Right hindlimb (tissue), 1 donor: ENCODE data around the gene NFIB.

ENCODE experiments used
- DNase-seq: peaks from one replicate; pipeline ENCODE4 v3.0.0-alpha.2; 2018

NFIB gene

DNA sequence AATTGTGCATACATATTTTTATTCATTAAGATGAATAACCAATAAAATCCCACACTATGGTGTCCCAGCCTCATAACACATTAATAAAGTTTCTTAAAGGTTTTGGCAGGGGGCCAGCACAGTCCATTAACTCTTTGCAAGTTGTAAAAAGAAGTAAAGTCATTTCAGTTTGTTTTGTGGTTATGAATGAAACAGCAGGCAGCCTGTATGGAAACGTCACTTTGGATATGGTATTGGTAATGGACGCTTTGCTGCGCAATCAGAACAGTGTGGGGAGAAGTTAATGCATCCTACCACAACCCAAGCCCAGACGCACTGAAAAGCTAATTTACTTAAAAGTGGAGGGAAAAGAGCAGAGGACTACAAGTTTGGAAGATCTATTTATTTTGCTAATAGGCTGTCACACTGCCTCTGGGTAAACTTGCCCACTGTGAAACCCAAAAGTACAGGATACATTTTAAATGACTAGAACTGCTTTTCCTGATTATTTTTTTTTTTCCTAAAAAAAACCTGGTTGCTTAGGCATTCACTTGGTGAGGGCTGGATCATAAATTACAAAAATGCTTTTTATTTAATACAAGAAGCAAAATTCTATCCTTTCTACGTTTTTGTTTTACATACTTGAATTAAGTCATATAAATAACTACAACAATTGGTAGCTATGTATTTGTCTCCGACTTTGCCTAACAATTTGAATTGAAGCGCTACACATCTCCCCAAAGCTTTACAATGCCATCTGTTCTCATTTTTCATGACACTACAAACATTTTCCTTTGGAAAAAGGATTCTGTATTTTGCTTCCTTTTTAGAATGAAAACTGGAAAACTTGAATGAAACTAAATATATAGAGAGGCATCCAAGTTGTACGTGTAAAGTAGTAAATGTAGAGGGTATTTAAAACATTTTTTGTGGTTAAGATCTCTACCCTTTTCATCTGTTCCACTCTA, 104.3 kb downstream of the NFIB start:
- no peak for DNase-seq

DNA sequence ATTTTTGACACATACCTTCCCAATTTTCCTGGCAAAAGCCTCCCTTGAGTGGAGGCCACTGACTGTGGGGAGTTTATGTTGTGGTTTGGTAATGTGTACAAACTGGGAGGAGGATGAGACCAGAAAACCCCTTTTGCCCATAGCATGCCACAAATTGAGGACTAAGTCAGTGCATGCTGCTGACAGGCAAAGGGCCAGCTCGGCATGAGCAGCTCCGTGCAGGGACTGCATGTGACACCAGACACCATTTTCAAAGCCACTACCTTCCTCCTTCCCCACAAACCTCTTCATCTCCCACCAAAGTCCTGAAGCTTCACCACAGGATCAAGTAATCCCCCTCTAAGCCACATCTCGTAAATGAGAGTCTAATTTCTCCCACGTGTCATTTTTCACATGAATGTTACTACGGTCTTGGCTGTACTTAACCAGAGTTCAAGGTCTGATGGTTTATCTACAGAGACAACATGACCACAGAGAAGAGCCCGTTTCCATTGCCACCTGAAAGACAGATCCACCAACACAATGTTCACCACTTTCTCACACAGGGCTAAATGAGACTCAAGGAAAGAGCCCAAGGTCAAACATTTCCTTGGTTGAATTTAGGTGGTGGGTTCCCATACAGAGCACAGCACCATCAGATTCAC, 106.5 kb downstream of the NFIB start:
- DNase-seq, result no peak

DNA sequence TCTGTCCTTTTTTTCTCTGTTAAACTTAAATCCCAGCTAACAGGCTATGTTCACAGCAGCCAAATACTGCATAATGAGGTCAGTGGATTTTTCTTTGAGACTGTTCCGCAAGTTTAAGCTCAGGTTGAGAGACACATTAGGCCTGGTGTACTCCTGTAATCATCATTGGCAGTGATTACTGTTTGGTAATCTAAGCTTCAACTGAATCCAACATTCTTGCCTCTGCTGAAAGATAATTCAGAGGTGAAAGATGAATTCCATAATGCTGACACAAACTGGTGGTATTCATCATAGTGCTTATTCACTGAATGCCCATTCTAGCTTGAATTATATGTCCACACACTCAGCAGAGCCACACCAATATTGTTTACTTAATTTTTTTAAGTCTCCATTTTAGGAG, 108.5 kb downstream of the NFIB start:
- DNase-seq, result no peak

DNA sequence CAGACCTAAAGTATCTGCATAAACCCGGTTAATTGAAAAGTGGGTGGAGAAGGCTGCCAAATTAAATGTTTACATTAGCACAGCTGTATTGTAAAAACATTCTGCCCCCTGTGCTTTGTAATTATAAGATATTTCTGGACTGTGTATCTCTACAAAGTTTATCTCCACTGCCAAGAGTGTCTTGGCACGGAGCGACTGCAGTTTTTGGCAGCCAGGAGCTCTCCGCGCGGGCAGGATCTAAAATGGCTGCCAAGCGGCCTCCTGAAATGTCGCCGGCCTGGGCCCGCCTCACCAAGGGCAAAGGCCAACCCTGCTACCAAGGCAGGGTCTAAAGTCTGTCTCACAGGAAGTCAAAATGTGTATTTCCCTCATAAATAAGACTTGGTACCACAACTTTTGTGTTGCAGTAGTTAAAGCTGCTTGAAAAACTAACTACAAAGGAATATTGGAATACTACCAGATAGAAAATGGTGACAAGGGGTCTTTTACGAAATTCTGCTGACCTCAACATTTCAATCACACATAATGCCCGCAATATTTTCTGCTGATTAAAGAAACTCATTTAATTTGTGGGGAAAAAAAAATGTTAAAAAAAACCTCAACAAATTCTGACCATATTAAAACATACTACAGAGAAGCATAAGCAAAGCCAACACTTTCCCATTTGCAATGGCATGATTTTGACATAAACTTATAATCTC, 110.4 kb downstream of the NFIB start:
- peak; percentile 80 for DNase-seq

DNA sequence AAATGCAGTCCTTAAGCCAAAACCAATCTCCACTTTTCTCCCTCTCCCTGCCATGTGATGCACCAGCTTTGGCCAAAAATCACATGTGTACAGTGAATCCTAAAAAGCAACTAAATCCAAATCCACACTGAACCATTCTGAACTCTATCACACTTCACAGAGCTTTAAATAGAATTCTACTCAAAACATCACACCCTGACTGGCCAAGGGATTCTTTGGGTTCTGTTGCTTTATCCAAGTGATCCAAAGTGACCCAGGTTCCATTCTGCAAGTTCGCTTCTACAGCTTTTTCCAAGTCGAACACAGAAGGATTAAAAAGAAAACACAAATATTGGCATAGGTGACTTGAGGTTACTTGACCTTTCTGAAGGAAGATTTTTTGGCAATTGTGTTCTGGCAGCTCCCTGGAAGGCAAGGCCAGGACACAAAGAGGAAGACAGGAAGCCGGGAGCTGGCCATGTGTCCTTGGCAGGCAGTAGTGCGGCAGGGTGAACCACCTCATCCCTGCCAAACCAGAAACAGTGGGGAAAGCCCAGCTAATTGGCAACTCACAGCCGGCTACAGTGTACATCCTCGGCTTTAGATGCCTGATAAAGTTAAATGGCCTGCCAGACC, 115.0 kb downstream of the NFIB start:
- peak; percentile 80 for DNase-seq

DNA sequence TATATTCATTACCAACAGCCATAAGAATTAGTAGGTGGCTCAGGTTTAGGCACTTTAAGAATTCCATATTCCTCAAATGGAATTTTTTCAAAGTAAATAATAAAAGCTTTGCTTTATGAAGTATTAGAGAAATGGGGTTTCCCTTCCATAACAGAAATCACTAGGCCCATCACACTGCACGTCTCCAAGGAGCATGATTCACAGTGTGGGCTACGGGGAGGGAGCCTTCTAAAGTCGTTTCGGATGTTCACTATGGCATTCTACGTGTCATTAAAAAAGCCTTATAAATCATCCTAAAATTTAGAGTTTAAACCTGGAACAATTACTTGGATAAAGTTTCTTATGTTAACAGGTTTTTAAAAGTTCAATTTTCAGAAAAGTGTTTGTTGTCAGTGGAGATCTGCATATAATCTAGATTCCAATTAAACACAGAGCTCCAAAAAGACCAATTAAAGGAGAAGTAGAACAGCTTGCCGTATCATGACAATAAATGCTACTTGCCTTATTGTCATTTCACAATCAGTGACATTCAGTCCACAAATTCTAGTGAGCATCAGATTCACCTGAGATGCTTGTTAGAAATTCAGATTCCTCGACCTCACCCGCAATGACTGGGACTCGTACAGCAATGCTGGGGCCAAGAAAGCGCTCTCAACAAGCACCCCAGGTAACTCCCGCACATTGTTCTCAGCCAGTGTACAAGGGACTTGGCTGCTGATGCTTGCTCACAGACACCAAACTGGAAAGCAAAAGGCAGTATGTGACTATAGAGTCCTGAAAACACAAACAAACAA, 115.7 kb downstream of the NFIB start:
- no peak for DNase-seq

DNA sequence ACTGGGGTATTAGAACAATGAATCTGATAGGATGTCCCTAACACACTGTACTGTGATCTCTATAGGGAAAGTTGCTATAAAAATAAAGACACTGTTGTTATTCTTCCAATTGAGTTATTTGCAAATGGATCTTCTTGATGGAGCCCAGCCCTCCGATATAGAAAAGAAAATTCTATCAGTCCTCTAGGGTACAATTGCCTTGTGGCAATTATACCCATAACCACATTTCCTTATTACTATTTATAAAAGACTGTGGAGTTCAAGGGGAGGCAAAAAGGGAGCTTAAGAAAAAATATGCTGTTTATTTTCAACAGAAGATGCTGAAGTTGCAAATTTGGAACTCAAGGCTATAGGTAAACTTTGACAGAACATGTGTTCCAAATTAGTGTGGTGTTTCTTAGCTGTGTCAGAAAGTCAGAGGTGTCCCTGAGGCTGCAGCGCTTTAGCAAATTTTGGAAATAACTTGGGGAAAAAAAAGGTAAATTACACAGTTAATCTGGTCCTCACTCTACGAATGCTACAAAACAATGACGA, 116.5 kb downstream of the NFIB start:
- no peak for DNase-seq

DNA sequence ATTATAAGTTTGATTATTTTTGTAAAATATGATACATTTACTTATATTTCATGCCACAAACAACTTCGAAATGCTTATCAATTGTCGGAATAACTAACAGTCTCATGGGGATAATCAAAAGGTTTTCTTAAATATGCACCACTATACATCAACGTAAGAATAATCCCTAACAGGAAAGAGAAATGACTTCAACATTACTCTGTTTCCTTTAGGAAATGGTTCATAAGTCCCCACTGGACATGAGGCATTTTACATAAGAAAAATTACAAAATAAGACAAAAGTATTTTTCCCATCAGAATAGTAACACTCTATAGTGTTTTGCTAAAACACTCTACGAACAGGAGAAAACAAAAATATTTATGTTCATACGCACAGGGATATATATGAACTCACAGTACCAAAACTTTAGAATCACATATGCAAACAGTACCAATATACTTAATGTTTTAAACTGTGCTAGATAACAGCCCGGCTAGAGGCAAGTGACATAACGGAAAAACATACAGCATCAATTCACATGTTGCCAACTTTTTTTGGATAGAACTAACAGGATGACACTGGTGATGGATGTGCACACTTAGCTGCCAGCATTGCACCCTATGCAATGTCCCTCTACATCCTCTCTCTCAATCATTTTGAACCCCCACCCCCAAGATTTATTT, 120.5 kb downstream of the NFIB start:
- DNase-seq, result no peak

DNA sequence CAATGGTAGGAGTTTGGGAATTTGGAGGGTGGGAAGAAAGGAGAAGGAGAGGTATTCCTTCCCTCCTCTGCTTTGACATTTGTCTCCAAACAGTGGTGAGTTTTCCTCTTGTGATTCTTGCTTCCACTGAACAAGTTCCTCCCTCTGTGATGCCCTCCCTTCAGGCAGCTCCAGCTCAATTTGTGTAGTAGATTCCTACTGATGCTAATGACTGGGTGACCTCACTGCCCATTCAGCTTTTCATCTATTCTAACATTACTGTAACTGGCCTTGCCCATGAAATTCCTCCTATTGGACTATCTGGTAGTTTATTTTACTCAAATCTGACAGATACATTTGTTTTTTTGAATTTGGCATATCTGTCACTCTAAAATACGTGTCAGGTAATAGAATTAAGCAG, 121.4 kb downstream of the NFIB start:
- no peak for DNase-seq

DNA sequence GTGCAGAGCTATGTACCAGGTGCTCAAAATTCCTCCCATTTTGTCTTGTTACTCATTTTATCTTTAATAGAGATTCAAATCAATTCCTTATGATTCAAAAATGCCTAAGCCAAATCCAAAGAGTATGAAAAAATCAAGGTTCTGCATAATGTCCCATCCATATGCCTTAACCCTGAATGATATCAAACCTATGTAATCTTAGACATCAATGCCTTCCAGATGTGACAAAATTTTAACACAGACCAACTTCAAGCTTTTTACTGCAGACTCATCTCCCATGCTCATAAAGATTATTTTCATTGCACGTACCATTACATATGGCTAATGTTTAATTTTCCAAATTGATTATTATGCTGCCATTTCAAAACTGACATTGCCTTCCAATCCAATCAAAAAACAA, 122.4 kb downstream of the NFIB start:
- DNase-seq, result no peak

DNA sequence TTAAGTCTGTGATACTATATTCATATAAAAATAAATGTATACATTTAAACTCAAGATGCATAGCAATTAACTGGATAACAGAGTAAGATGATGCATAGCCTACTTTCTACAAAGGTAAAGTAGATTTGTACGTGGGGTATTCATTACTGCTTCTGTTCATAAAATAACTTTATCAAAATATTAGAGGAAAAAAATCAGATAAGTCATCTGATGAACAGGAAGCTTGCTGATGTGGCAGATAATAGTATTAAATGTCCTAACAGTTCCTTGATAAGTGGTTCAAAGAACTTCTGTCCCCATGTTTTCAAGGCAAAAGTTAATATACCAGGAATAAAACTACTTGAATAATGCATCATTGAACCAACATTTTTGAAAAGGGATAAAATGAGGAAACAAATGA, 123.7 kb downstream of the NFIB start:
- DNase-seq, result no peak

DNA sequence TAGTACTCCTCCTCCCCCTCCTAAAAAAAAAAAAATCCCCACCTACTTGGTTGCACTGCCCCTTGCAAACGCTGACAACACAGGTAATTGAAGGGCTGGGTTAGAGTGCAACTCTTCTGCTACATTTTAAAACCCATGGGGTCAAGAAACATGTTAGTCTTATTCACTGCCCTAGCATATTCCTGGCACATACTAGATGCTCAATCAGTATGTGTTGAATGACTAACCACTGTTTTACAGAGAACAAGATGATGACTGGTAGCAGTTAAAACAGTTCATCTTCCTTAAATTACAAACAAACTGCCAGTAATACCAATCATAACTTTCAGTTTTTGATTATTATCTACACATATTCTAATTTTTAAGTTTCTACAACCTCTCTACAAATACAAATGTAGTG, 124.4 kb downstream of the NFIB start:
- no peak for DNase-seq

DNA sequence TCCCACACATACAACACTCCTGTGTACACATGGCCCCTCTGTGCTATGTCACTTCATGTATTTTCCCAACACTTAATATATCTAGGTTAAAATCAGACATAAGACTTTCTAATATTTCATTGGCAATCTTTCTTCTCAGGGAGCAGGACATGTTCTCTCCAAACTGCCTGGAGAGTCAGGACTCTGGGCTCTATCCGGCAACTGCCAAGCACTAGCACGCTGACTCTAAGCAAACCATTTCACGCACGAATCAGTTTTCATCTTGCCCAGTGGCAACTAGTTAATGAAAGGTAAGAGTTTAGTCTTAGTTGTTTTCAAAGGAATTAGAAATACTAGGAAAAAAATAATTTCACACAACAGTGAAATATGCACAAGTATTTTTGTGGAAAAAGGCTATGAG, 124.8 kb downstream of the NFIB start:
- DNase-seq, result no peak

DNA sequence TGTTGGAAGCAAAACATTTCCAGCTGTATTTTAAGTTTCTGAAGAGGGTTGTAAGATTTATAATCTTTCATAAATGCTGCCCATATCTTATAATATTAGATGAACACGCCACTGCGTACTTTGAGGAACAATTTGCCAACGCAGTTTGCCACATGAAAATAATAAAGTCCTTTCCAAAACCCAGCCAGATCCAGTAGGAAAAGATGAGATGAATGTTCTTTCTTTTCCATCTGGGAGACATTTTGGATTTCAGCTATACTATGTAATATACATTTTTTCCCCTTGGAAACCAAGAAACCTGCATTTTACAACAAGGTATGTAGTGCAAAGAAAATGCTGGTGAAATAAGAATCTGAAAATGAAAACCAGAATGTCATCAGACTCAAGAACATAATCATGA, 125.4 kb downstream of the NFIB start:
- no peak for DNase-seq

DNA sequence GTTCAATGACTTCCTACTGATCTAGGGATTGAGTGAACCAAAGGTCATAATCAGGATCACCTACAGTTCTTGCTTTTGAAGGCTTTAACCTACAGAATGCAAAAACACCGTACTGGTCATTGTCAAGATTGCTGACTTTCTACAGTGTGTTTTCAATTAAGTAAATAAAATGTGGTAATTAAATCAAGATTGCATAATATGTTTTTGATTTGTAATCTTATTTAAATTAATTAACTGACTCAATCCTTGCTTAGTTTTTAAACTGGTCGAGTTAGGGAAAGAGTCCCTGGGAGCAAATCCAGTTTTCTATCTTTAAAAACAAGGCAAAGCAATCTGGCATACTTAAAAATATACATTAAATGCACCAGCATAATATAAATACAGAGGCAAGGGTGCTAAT, 125.9 kb downstream of the NFIB start:
- DNase-seq, result no peak

DNA sequence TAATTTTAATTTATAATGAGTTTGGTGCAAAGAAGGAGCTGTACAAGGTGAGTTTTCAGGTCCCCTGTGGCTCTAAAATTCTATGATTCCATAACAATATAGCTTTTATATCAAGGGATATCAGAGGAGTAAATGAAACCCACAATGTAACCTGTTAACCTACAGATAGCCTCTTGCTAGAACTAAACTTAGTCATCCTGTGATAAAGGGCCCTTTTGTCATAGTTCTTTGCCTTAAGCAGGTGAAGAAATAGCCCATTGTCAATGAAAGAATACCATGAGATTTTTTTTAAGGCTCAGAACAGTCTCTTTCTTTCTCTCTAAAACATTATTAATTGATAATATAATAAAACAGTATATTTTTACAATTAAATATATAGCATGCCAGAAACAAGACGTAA, 127.8 kb downstream of the NFIB start:
- no peak for DNase-seq

DNA sequence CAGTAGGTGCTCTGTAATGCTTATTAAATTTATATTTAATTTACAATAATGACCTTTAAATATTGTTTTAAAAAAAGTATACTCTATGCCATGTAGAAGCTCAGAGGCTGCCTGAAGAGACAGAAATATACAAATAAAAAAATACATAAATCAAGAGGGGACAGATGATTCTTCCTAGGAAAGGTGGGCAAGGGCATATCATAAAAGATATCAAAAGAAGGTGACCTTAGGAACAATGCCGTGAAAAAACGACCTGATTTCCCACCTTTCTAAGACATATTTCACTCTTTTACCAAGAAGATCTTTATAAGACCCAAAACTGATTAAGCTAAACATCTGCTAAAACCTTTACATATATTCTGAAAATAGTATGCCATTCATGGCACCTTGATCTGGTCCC, 128.9 kb downstream of the NFIB start:
- no peak for DNase-seq

DNA sequence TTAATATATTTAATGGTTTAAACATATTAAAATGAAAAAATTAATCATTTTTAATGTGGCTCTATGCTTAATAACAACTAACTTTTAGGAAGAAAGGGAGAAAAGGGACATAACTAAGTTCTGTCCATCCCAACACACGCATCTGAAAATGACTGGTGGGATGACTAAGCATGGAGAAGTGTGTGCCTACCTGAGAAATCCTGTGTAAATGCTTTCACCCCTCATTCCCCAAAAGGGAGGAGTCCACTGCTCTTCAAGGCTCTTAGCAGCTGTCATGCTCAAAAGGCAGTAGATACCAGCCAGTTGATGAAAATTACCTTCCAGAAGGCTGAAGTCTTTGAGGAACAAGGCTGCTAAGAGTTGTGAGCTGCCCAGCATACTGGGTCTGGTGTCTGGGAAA, 130.9 kb downstream of the NFIB start:
- DNase-seq, result no peak

DNA sequence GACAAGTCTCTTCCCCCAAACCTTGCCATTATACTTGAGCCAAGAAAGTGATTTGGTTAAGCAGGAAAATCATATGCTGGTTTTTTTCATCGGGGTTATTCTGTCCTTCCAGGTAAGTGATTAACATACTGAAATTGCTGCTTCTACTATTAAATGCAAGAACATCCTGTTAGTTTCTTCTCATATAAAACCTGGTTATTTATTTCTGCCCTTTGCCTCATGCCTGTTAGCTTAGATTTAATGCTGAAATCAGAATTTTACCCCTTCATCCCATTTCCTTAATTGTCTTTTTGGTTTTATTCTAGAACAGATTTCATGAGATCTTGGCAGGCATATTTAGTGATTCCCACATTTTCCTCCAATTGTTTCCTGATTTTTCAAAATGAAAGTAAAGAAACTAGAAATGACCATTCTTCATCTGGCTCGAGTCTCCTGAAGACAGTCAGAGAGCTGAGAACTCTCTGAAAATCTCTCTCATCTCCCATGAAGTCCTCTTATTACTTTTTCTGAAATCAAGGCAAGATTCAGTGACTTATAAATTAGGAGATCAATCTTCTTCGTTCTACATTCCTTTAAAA, 132.9 kb downstream of the NFIB start:
- no peak for DNase-seq

DNA sequence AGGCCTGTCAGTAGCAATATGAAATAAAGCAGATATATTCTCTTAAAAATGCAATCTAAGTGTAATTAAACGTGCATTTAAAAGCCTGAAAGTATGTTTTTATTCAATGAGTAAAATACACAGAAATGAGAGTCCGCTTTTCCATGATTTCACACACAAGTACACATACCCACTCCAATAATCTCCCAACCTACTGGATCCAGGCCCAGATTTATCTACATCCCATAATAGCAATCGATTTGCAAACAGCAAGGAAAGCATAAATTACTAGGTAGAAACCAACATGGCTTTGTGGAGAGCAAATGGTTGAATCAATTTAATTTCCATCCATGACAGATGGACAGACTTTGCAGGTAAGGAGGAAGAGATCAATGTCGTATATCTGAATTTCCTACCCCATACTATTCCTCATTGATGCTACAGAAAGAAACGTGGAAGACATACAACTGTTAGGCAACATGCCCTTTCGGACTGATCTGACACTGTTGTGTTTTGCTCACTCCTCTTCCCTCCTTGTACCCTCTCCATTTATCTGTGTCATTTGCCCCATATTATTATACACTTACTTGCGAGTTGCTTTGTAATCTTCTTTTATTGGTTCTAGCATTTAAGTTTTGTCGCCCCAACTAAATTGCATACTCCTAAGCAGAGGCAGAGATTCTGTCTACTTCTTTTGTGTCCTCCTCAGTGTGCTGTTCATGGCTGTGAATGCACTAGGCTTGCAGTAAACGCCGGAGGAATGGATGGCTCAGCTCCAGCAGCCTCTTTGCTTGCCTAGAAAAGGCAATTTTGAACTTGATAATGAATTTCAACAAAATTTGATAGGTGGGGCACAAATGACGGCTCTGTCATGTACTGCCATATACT, 133.6 kb downstream of the NFIB start:
- peak; percentile 51 for DNase-seq
